ENCODE data around the gene TET3.

- TF ChIP-seq, protein P1, sequence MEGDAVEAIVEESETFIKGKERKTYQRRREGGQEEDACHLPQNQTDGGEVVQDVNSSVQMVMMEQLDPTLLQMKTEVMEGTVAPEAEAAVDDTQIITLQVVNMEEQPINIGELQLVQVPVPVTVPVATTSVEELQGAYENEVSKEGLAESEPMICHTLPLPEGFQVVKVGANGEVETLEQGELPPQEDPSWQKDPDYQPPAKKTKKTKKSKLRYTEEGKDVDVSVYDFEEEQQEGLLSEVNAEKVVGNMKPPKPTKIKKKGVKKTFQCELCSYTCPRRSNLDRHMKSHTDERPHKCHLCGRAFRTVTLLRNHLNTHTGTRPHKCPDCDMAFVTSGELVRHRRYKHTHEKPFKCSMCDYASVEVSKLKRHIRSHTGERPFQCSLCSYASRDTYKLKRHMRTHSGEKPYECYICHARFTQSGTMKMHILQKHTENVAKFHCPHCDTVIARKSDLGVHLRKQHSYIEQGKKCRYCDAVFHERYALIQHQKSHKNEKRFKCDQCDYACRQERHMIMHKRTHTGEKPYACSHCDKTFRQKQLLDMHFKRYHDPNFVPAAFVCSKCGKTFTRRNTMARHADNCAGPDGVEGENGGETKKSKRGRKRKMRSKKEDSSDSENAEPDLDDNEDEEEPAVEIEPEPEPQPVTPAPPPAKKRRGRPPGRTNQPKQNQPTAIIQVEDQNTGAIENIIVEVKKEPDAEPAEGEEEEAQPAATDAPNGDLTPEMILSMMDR (IDR thresholded peaks at IDR 0.05), result no peak
- TF ChIP-seq POLR2A (IDR thresholded peaks at IDR 0.05), result no peak
Observed at GRCh38 chr2:73961823-73962615, 22.7 kb upstream of the TET3 start.
